ENCODE measurements around the gene HACD4. TPM values are rescaled to one million over a fixed set of nuclear protein-coding genes. Genes with fewer than 3 reads are reported as not detected.
A peak's percentile ranks its signal among the peaks of the same experiment; 100 is the strongest.
"Not testable (repeated sequence)": the region's sequence is repeated elsewhere in the genome, so short reads cannot be mapped to it uniquely, and the experiment has no call there.

Gene HACD4
- total RNA-seq, 4 donors from 2014 or later = 13.8 to 25.0 (median 17.9) TPM

- H3K4me3 ChIP-seq; H3K27me3 ChIP-seq; H3K27ac ChIP-seq (replicated peaks in 1 of 4); intact Hi-C loops (cut with DNase I); H3K9me3 ChIP-seq; H3K4me1 ChIP-seq; H3K36me3 ChIP-seq; DNase-seq (ENCODE audit: extremely low spot score): not testable (repeated sequence)
- 80% methylated on average over 2 of the region's 2 CpGs for WGBS
Observed at GRCh38 chr9:20973246-20973947, 58.0 kb downstream of the HACD4 start.

GRCh38 chr9:20972684-20973083 lies 58.8 kb downstream of the HACD4 start:
- peaks cover 0 to 9% (median 4%) of the 10 kb centered on the region in 4 donors for H3K36me3 ChIP-seq
- H3K9me3 ChIP-seq = no peaks in the 10 kb centered on the region
- no peak for DNase-seq (ENCODE audit: extremely low spot score)
- no peaks in the 10 kb centered on the region for H3K4me1 ChIP-seq
- intact Hi-C loops (cut with DNase I) = no loop called here
- WGBS = 95% methylated on average over 1 of the region's 1 CpG
- H3K4me3 ChIP-seq = no peak overlapping the region
- H3K27ac ChIP-seq (replicated peaks in 1 of 4) = no peak overlapping the region
- H3K27me3 ChIP-seq = no peaks in the 10 kb centered on the region
- TF ChIP-seq POLR2A (IDR thresholded peaks at IDR 0.05; ENCODE audit: low read depth) (no peak), CTCF (IDR thresholded peaks at IDR 0.05) (no peak), EP300 (IDR thresholded peaks at IDR 0.05) (no peak), POLR2AphosphoS5 (IDR thresholded peaks at IDR 0.05) (no peak)

DNA sequence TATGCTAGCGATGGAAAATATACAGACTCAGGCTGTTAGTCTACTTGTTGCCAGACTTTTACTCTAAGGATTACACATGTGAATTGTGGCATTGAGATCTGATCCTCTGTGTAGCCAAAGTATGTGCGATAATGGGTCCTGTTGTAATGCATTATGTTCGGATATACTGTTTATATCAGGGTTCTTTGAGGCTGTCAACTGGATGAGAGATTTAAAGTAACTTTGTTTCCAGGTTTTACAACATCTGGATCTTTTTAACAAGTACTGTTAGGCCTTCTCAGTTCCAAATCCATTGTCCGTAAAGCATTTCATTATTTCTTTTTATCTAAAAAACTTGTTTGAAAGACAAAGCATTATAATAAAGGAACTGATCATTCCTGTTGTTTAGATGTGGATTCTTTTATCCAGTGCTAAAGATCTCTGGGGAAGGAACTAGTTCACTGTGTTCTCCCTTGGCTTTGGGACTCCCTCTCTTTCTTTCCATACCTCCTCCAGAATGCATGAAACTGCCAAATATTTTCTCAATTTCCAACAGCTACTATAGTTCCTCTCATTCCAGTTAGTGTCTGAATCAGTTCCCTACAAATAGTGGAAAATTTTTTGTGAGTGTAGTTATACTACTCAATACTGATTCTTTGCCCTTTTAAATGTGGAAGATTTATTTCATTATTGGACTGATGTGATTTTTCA lies 68.8 kb downstream of the HACD4 start:
- Histone ChIP-seq H3K4me3 (no peak overlapping the region), H3K9me3 (no peaks in the 10 kb centered on the region), H3K27ac (replicated peaks in 1 of 4) (peak overlapping the region in 1 of 4 donors; percentile 3), H3K36me3 (no peaks in the 10 kb centered on the region), H3K4me1 (peaks cover 0 to 10% (median 6%) of the 10 kb centered on the region in 4 donors), H3K27me3 (no peaks in the 10 kb centered on the region)
- DNase-seq (ENCODE audit: extremely low spot score) = no peak
- 55% methylated on average over 4 of the region's 4 CpGs for WGBS
- intact Hi-C loops (cut with DNase I) = no loop called here
- TF ChIP-seq CTCF (IDR thresholded peaks at IDR 0.05) (no peak), EP300 (IDR thresholded peaks at IDR 0.05) (no peak), POLR2A (IDR thresholded peaks at IDR 0.05; ENCODE audit: low read depth) (no peak), POLR2AphosphoS5 (IDR thresholded peaks at IDR 0.05) (no peak)

GRCh38 chr9:20950707-20951106 lies 80.7 kb downstream of the HACD4 start:
- 96% methylated on average over 2 of the region's 2 CpGs for WGBS

More at GRCh38 chr9:20950707-20951106, 80.7 kb downstream of the HACD4 start:
- DNase-seq (ENCODE audit: extremely low spot score) = no peak
- Histone ChIP-seq H3K4me3 (no peak overlapping the region), H3K27ac (replicated peaks in 1 of 4) (no peak overlapping the region), H3K36me3 (peaks cover 0 to 59% (median 3%) of the 10 kb centered on the region in 4 donors), H3K9me3 (no peaks in the 10 kb centered on the region), H3K27me3 (no peaks in the 10 kb centered on the region), H3K4me1 (peaks cover 0 to 35% (median 19%) of the 10 kb centered on the region in 4 donors)
- TF ChIP-seq POLR2A (IDR thresholded peaks at IDR 0.05; ENCODE audit: low read depth) = no peak
- no peak for TF ChIP-seq CTCF (IDR thresholded peaks at IDR 0.05)
- TF ChIP-seq EP300 (IDR thresholded peaks at IDR 0.05) = no peak
- TF ChIP-seq POLR2AphosphoS5 (IDR thresholded peaks at IDR 0.05) = no peak
- intact Hi-C loops (cut with DNase I) = no loop called here

Other genes with a start within 250 kb of the HACD4 start
- not detected for gene IFNB1, start 46.3 kb upstream of the HACD4 start, total RNA-seq
- not detected for gene IFNW1, start 110.2 kb upstream of the HACD4 start, total RNA-seq
- gene IFNA21, start 135.0 kb upstream of the HACD4 start, total RNA-seq = not detected
- gene IFNA4, start 155.9 kb upstream of the HACD4 start, total RNA-seq = not detected
- not detected for gene IFNA7, start 170.6 kb upstream of the HACD4 start, total RNA-seq
- not detected for gene IFNA10, start 175.5 kb upstream of the HACD4 start, total RNA-seq
- not detected for gene IFNA16, start 185.7 kb upstream of the HACD4 start, total RNA-seq
- not detected for gene IFNA17, start 196.6 kb upstream of the HACD4 start, total RNA-seq
- gene IFNA14, start 208.4 kb upstream of the HACD4 start, total RNA-seq = not detected

Measured in esophagus muscularis mucosa (tissue), 4 donors.